Muscle layer of duodenum (tissue), 2 donors: ENCODE measurements around the gene SND1.

ENCODE experiments used
- H3K27ac ChIP-seq: one replicate; pipeline ENCODE4 v1.7.0; 2013; ENCODE audit warnings: mild to moderate bottlenecking, low read length
- H3K27me3 ChIP-seq: one replicate; pipeline ENCODE4 v1.7.0; 2013; ENCODE audit warnings: low read depth, mild to moderate bottlenecking, control low read depth, low read length
- H3K36me3 ChIP-seq, 2 donors: one replicate each; pipeline ENCODE4 v1.7.0; 2013; ENCODE audit warnings: low read length in 2 of 2, control low read depth in 1 of 2, mild to moderate bottlenecking in 1 of 2; ENCODE audit not compliant: insufficient read depth in 2 of 2, control insufficient read depth in 1 of 2
- H3K4me1 ChIP-seq, 2 donors: one replicate each; pipeline ENCODE4 v1.7.0; 2013; ENCODE audit warnings: low read length in 2 of 2, mild to moderate bottlenecking in 2 of 2, control low read depth in 1 of 2, moderate library complexity in 1 of 2; ENCODE audit not compliant: insufficient read depth in 2 of 2, control insufficient read depth in 1 of 2
- H3K4me3 ChIP-seq, 2 donors: one replicate each; pipeline ENCODE4 v1.7.0; 2013; ENCODE audit warnings: low read length in 2 of 2, low read depth in 1 of 2, mild to moderate bottlenecking in 1 of 2
- H3K9me3 ChIP-seq, 2 donors: one replicate each; pipeline ENCODE4 v1.7.0; 2013; ENCODE audit warnings: low read length in 2 of 2, control low read depth in 1 of 2, mild to moderate bottlenecking in 1 of 2; ENCODE audit not compliant: control insufficient read depth in 1 of 2
- donor health status: healthy.

Gene SND1

GRCh38 chr7:127654404-127655394, 2.7 kb downstream of the SND1 start:
- no peaks in the 10 kb centered on the region for H3K36me3 ChIP-seq
- no peaks in the 10 kb centered on the region for H3K27me3 ChIP-seq
- peak overlapping the region in 1 of 2 donors; percentile 5 for H3K4me3 ChIP-seq
- H3K9me3 ChIP-seq = no peaks in the 10 kb centered on the region
- peaks cover 21 to 33% of the 10 kb centered on the region in 2 donors for H3K4me1 ChIP-seq
- no peak overlapping the region for H3K27ac ChIP-seq

- no peak overlapping the region for H3K27ac ChIP-seq
- H3K4me1 ChIP-seq = peaks cover 21 to 33% of the 10 kb centered on the region in 2 donors
- H3K27me3 ChIP-seq = no peaks in the 10 kb centered on the region
- no peak overlapping the region for H3K4me3 ChIP-seq
- no peaks in the 10 kb centered on the region for H3K9me3 ChIP-seq
- no peaks in the 10 kb centered on the region for H3K36me3 ChIP-seq
Measured at GRCh38 chr7:127655720-127656119, 3.7 kb downstream of the SND1 start.

GRCh38 chr7:127657500-127657899, 5.5 kb downstream of the SND1 start:
- Histone ChIP-seq H3K9me3 (no peaks in the 10 kb centered on the region), H3K27ac (no peak overlapping the region), H3K27me3 (no peaks in the 10 kb centered on the region), H3K36me3 (no peaks in the 10 kb centered on the region), H3K4me1 (peaks cover 21 to 33% of the 10 kb centered on the region in 2 donors), H3K4me3 (no peak overlapping the region)

- no peak overlapping the region for H3K4me3 ChIP-seq
- no peak overlapping the region for H3K27ac ChIP-seq
- no peaks in the 10 kb centered on the region for H3K9me3 ChIP-seq
- no peaks in the 10 kb centered on the region for H3K36me3 ChIP-seq
- peaks cover 9 to 19% of the 10 kb centered on the region in 2 donors for H3K4me1 ChIP-seq
- no peaks in the 10 kb centered on the region for H3K27me3 ChIP-seq
Measured at GRCh38 chr7:127658970-127659630, 7.1 kb downstream of the SND1 start.

GRCh38 chr7:127665922-127666321, 13.9 kb downstream of the SND1 start:
- Histone ChIP-seq H3K9me3 (no peaks in the 10 kb centered on the region), H3K27me3 (no peaks in the 10 kb centered on the region), H3K4me1 (no peaks in the 10 kb centered on the region), H3K36me3 (no peaks in the 10 kb centered on the region), H3K27ac (no peak overlapping the region), H3K4me3 (no peak overlapping the region)

GRCh38 chr7:127666602-127667001, 14.6 kb downstream of the SND1 start:
- Histone ChIP-seq H3K27me3 (no peaks in the 10 kb centered on the region), H3K4me3 (no peak overlapping the region), H3K9me3 (no peaks in the 10 kb centered on the region), H3K4me1 (no peaks in the 10 kb centered on the region), H3K27ac (no peak overlapping the region), H3K36me3 (no peaks in the 10 kb centered on the region)

GRCh38 chr7:127667017-127667670, 15.2 kb downstream of the SND1 start:
- H3K27ac ChIP-seq = no peak overlapping the region

GRCh38 chr7:127667759-127668530, 16.0 kb downstream of the SND1 start:
- no peak overlapping the region for H3K4me3 ChIP-seq

More at GRCh38 chr7:127667017-127667670, 15.2 kb downstream of the SND1 start:
- Histone ChIP-seq H3K36me3 (no peaks in the 10 kb centered on the region), H3K4me3 (no peak overlapping the region), H3K27me3 (no peaks in the 10 kb centered on the region), H3K4me1 (no peaks in the 10 kb centered on the region), H3K9me3 (no peaks in the 10 kb centered on the region)

GRCh38 chr7:127671341-127671740, 19.3 kb downstream of the SND1 start:
- no peaks in the 10 kb centered on the region for H3K9me3 ChIP-seq
- peaks cover 0 to 7% of the 10 kb centered on the region in 2 donors for H3K36me3 ChIP-seq
- no peaks in the 10 kb centered on the region for H3K4me1 ChIP-seq
- no peaks in the 10 kb centered on the region for H3K27me3 ChIP-seq
- no peak overlapping the region for H3K27ac ChIP-seq
- no peak overlapping the region for H3K4me3 ChIP-seq

More at GRCh38 chr7:127667759-127668530, 16.0 kb downstream of the SND1 start:
- H3K9me3 ChIP-seq = no peaks in the 10 kb centered on the region
- no peaks in the 10 kb centered on the region for H3K36me3 ChIP-seq
- H3K27ac ChIP-seq = no peak overlapping the region
- H3K27me3 ChIP-seq = no peaks in the 10 kb centered on the region
- no peaks in the 10 kb centered on the region for H3K4me1 ChIP-seq

GRCh38 chr7:127673902-127674301, 21.9 kb downstream of the SND1 start:
- Histone ChIP-seq H3K36me3 (peaks cover 0 to 9% of the 10 kb centered on the region in 2 donors), H3K27me3 (no peaks in the 10 kb centered on the region), H3K9me3 (no peaks in the 10 kb centered on the region), H3K4me1 (no peaks in the 10 kb centered on the region), H3K27ac (no peak overlapping the region), H3K4me3 (no peak overlapping the region)
